ENCODE measurements around the gene CFAP90. TPM values are rescaled to one million over a fixed set of nuclear protein-coding genes. Genes with fewer than 3 reads are reported as not detected.

The CFAP90 gene
- total RNA-seq, 3 donors from 2014 or later (not counting 1 experiment from before 2014, with no cell fraction given): not detected

DNA sequence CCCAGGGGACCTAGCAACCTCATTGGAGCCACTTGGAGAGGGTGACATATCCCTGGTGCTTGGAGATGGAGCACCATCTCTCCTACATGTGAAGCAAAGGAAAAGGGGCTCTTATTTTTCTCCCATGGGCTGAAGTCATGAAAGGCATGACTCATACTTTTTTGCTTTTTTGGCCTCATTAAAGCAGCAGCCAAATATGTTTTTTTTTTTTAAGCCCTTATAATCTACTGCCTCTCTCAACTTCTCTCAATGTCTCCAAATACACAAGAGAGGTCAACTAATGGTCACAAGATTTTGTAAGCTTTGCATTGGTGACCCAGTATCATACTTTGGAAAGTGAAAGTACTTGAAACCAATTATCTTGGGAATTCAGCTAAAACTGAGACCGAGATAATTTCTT lies 1.6 kb upstream of the CFAP90 start:
- no peaks in the 10 kb centered on the region for H3K9me3 Mint-ChIP-seq
- Histone ChIP-seq H3K36me3 (ENCODE audit: control insufficient read depth, insufficient read depth, low read length) (no peaks in the 10 kb centered on the region), H3K4me1 (ENCODE audit: control insufficient read depth, insufficient read depth, low read length) (peaks cover 25% of the 10 kb centered on the region), H3K9me3 (ENCODE audit: control insufficient read depth, insufficient read depth, low read length) (no peaks in the 10 kb centered on the region), H3K27ac (ENCODE audit: low read length) (no peak overlapping the region), H3K4me3 (ENCODE audit: low read length) (no peak overlapping the region), H3K27me3 (ENCODE audit: control insufficient read depth, insufficient read depth, low read length) (peaks cover 10% of the 10 kb centered on the region)
- H3K4me1 Mint-ChIP-seq: peaks cover 15 to 37% of the 10 kb centered on the region in 2 donors
- WGBS (ENCODE audit: insufficient coverage): 78% methylated on average over 1 of the region's 1 CpG
- H3K27me3 Mint-ChIP-seq (ENCODE audit: low read depth in 2 of 2): peaks cover 0 to 8% of the 10 kb centered on the region in 2 donors
- H3K27ac Mint-ChIP-seq: peak overlapping the region in 1 of 2 donors; percentile 78
- ATAC-seq (no peak), DNase-seq (no peak)
- H3K4me3 Mint-ChIP-seq: peak overlapping the region; percentile 87
- H3K36me3 Mint-ChIP-seq: no peaks in the 10 kb centered on the region
- intact Hi-C loops (cut with micrococcal nuclease): no loop called here
- TF ChIP-seq, protein P1, sequence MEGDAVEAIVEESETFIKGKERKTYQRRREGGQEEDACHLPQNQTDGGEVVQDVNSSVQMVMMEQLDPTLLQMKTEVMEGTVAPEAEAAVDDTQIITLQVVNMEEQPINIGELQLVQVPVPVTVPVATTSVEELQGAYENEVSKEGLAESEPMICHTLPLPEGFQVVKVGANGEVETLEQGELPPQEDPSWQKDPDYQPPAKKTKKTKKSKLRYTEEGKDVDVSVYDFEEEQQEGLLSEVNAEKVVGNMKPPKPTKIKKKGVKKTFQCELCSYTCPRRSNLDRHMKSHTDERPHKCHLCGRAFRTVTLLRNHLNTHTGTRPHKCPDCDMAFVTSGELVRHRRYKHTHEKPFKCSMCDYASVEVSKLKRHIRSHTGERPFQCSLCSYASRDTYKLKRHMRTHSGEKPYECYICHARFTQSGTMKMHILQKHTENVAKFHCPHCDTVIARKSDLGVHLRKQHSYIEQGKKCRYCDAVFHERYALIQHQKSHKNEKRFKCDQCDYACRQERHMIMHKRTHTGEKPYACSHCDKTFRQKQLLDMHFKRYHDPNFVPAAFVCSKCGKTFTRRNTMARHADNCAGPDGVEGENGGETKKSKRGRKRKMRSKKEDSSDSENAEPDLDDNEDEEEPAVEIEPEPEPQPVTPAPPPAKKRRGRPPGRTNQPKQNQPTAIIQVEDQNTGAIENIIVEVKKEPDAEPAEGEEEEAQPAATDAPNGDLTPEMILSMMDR (IDR thresholded peaks at IDR 0.05): no peak

DNA sequence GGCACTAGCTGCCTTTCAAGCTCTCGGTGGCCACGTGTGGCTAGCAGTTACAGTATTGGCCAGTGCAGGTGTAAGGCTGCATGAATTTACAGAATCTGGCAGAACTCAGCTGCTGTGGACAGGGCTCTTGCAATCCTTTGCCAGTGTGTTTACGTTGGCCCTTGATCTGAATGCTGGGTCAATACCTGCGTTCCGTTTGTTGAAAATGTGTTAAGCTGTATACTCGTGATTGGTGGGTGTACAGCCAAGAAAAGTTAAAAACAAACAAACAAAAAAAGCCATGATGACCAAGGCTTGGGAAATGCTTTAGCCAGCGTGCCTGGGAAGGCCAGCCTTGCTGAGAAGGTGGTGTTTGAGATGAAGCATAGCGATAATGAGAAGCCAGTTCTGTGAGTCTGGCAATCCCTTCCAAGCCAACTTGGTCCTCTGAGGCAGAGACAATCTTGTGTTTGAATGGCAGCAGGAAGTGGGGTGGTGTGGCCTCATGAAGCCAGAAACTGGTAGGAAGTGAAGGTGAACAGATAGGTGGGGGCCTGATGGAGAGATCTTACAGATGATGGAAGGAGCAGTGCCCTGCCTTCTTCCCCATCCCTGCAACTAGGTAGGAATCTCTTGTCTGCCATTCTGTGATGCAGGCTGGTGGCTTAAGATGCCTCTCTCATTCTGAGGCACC lies 820 bp upstream of the CFAP90 start:
- H3K27ac Mint-ChIP-seq: peak overlapping the region; percentile 78
- intact Hi-C loops (cut with micrococcal nuclease): no loop called here
- peaks cover 0 to 8% of the 10 kb centered on the region in 2 donors for H3K27me3 Mint-ChIP-seq (ENCODE audit: low read depth in 2 of 2)
- peaks cover 15 to 34% of the 10 kb centered on the region in 2 donors for H3K4me1 Mint-ChIP-seq
- peak in 1 of 2 donors; percentile 15 for DNase-seq
- Histone ChIP-seq H3K4me3 (ENCODE audit: low read length) (no peak overlapping the region), H3K27me3 (ENCODE audit: control insufficient read depth, insufficient read depth, low read length) (peaks cover 10% of the 10 kb centered on the region), H3K27ac (ENCODE audit: low read length) (no peak overlapping the region), H3K4me1 (ENCODE audit: control insufficient read depth, insufficient read depth, low read length) (peaks cover 25% of the 10 kb centered on the region), H3K36me3 (ENCODE audit: control insufficient read depth, insufficient read depth, low read length) (no peaks in the 10 kb centered on the region), H3K9me3 (ENCODE audit: control insufficient read depth, insufficient read depth, low read length) (no peaks in the 10 kb centered on the region)
- no peaks in the 10 kb centered on the region for H3K9me3 Mint-ChIP-seq
- TF ChIP-seq, protein P1 (IDR thresholded peaks at IDR 0.05): no peak
- no peaks in the 10 kb centered on the region for H3K36me3 Mint-ChIP-seq
- ATAC-seq: no peak
- 89% methylated on average over 8 of the region's 8 CpGs for WGBS (ENCODE audit: insufficient coverage)
- H3K4me3 Mint-ChIP-seq: peak overlapping the region; percentile 87

DNA sequence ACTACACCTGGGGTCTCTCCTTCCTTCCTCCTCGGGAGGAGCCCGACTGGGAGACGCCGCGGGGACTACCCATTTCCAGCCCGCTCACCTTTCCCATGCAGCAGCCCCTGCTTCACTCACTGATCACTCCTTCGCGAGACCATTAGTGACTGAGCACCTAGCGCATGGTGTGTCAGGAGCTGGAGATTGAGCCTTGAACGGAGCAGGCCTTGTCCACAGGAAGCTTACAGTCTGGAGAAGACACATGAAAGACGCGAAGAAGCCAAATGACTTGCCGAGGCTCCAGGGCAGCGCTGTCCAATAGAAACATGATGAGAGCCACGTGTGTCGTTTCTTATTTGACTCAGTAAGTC lies 283 bp upstream of the CFAP90 start:
- H3K4me3 ChIP-seq (ENCODE audit: low read length): no peak overlapping the region

More for the DNA sequence above, 283 bp upstream of the CFAP90 start:
- WGBS (ENCODE audit: insufficient coverage): 68% methylated on average over 16 of the region's 16 CpGs
- Mint-ChIP-seq H3K27ac (peak overlapping the region in 1 of 2 donors; percentile 78), H3K27me3 (ENCODE audit: low read depth in 2 of 2) (peaks cover 0 to 8% of the 10 kb centered on the region in 2 donors), H3K9me3 (no peaks in the 10 kb centered on the region), H3K4me3 (peak overlapping the region; percentile 87), H3K36me3 (no peaks in the 10 kb centered on the region), H3K4me1 (peaks cover 15 to 32% of the 10 kb centered on the region in 2 donors)
- H3K4me1 ChIP-seq (ENCODE audit: control insufficient read depth, insufficient read depth, low read length): peaks cover 25% of the 10 kb centered on the region
- no peak for DNase-seq
- TF ChIP-seq, protein P1 (IDR thresholded peaks at IDR 0.05): no peak
- intact Hi-C loops (cut with micrococcal nuclease): no loop called here
- H3K9me3 ChIP-seq (ENCODE audit: control insufficient read depth, insufficient read depth, low read length): no peaks in the 10 kb centered on the region
- no peaks in the 10 kb centered on the region for H3K36me3 ChIP-seq (ENCODE audit: control insufficient read depth, insufficient read depth, low read length)
- H3K27me3 ChIP-seq (ENCODE audit: control insufficient read depth, insufficient read depth, low read length): peaks cover 10% of the 10 kb centered on the region
- peak in 1 of 3 donors; percentile 5 for ATAC-seq
- H3K27ac ChIP-seq (ENCODE audit: low read length): no peak overlapping the region
